NB4 (cell line): ENCODE results near the gene ISM1.

Source experiments
- MYC ChIP-seq: IDR thresholded peaks from 2 replicates; pipeline ENCODE4 v1.6.1; 2011; ENCODE audit warnings: low read depth, low read length
- POLR2A ChIP-seq: IDR thresholded peaks from 2 replicates; pipeline ENCODE4 v1.6.1; 2011; ENCODE audit warnings: mild to moderate bottlenecking; ENCODE audit not compliant: insufficient read length; ENCODE audit errors: extremely low read depth
- TF ChIP-seq, protein P1 (sequence below): IDR thresholded peaks from one replicate; pipeline ENCODE4 v1.5.1; 2012; ENCODE audit warnings: low read depth, low read length
- TF ChIP-seq, protein P2 (sequence below): IDR thresholded peaks from 2 replicates; pipeline ENCODE4 v1.6.1; 2011; ENCODE audit warnings: low read depth, low read length

GRCh38 chr20:13344671-13345070, 123.6 kb downstream of the ISM1 start:
- TF ChIP-seq POLR2A (no peak), MYC (no peak)
- TF ChIP-seq, protein P1, sequence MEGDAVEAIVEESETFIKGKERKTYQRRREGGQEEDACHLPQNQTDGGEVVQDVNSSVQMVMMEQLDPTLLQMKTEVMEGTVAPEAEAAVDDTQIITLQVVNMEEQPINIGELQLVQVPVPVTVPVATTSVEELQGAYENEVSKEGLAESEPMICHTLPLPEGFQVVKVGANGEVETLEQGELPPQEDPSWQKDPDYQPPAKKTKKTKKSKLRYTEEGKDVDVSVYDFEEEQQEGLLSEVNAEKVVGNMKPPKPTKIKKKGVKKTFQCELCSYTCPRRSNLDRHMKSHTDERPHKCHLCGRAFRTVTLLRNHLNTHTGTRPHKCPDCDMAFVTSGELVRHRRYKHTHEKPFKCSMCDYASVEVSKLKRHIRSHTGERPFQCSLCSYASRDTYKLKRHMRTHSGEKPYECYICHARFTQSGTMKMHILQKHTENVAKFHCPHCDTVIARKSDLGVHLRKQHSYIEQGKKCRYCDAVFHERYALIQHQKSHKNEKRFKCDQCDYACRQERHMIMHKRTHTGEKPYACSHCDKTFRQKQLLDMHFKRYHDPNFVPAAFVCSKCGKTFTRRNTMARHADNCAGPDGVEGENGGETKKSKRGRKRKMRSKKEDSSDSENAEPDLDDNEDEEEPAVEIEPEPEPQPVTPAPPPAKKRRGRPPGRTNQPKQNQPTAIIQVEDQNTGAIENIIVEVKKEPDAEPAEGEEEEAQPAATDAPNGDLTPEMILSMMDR, result no peak
- TF ChIP-seq, protein P2, sequence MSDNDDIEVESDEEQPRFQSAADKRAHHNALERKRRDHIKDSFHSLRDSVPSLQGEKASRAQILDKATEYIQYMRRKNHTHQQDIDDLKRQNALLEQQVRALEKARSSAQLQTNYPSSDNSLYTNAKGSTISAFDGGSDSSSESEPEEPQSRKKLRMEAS, result no peak
